ENCODE results near the gene DEPDC1B. TPM values are rescaled to one million over a fixed set of nuclear protein-coding genes. Genes with fewer than 3 reads are reported as not detected.

DEPDC1B gene
- total and polyA plus RNA-seq, 3 donors from 2014 or later: 14.5 to 23.6 (median 15.0) TPM

GRCh38 chr5:60550311-60550710, 149.7 kb downstream of the DEPDC1B start:
- H3K27me3 ChIP-seq: no peaks in the 10 kb centered on the region
- WGBS, 2 donors: 95 to 100% methylated on average over 1 of the region's 1 CpG
- TF ChIP-seq POLR2A (IDR thresholded peaks at IDR 0.05): no peak
- TF ChIP-seq, protein P1, sequence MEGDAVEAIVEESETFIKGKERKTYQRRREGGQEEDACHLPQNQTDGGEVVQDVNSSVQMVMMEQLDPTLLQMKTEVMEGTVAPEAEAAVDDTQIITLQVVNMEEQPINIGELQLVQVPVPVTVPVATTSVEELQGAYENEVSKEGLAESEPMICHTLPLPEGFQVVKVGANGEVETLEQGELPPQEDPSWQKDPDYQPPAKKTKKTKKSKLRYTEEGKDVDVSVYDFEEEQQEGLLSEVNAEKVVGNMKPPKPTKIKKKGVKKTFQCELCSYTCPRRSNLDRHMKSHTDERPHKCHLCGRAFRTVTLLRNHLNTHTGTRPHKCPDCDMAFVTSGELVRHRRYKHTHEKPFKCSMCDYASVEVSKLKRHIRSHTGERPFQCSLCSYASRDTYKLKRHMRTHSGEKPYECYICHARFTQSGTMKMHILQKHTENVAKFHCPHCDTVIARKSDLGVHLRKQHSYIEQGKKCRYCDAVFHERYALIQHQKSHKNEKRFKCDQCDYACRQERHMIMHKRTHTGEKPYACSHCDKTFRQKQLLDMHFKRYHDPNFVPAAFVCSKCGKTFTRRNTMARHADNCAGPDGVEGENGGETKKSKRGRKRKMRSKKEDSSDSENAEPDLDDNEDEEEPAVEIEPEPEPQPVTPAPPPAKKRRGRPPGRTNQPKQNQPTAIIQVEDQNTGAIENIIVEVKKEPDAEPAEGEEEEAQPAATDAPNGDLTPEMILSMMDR (IDR thresholded peaks at IDR 0.05): no peak
- no peaks in the 10 kb centered on the region for H3K36me3 ChIP-seq (ENCODE audit: low read depth, missing control alignments)
- no peaks in the 10 kb centered on the region for H3K9me3 ChIP-seq
- intact Hi-C loops (cut with DNase I; ENCODE audit: low total_unique reads): no loop called here
- no peak overlapping the region for H3K27ac ChIP-seq
- no peaks in the 10 kb centered on the region for H3K4me1 ChIP-seq
- no peak overlapping the region for H3K4me3 ChIP-seq
- no peak for DNase-seq

DNA sequence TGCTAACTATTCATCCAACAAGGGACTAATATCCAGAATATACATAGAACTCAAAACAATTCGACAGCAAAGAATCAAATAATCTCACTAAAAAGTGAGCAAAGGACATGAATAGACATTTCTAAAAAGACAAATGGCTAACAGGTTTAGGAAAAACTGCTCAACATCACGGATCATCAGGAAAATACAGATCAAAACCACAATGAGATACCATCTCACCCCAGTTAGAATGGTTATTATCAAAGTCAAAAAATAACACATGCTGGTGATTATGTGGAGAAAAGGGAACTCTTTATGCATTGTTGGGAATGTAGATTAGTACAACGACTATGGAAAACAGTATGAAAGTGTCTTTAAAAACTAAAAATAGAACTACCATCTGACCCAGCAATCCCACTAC, 150.1 kb downstream of the DEPDC1B start:
- TF ChIP-seq, protein P1 (IDR thresholded peaks at IDR 0.05): no peak
- TF ChIP-seq POLR2A (IDR thresholded peaks at IDR 0.05): no peak
- Histone ChIP-seq H3K36me3 (ENCODE audit: low read depth, missing control alignments) (no peaks in the 10 kb centered on the region), H3K9me3 (no peaks in the 10 kb centered on the region), H3K27me3 (no peaks in the 10 kb centered on the region), H3K4me3 (no peak overlapping the region), H3K4me1 (no peaks in the 10 kb centered on the region), H3K27ac (no peak overlapping the region)
- DNase-seq: no peak
- intact Hi-C loops (cut with DNase I; ENCODE audit: low total_unique reads): no loop called here
- WGBS, 2 donors: 75% methylated on average over 3 of the region's 3 CpGs

Other genes with a start within 250 kb of the DEPDC1B start
- 1 to 10 TPM; 2.4 to 5.1 TPM for gene ELOVL7, start 144.1 kb upstream of the DEPDC1B start, total RNA-seq
- gene ELOVL7, start 144.1 kb upstream of the DEPDC1B start, polyA plus RNA-seq (ENCODE audit: insufficient read depth, low read depth, low replicate concordance): 1.8 TPM
- gene ERCC8, start 244.9 kb upstream of the DEPDC1B start, total RNA-seq: 10 to 100 TPM; 16.0 to 18.5 TPM
- gene ERCC8, start 244.9 kb upstream of the DEPDC1B start, polyA plus RNA-seq (ENCODE audit: insufficient read depth, low read depth, low replicate concordance): 16.4 TPM
- 10 to 100 TPM; 18.1 to 22.3 TPM for gene NDUFAF2, start 245.0 kb upstream of the DEPDC1B start, total RNA-seq
- 30.8 TPM for gene NDUFAF2, start 245.0 kb upstream of the DEPDC1B start, polyA plus RNA-seq (ENCODE audit: insufficient read depth, low read depth, low replicate concordance)

All from testis (tissue), 3 donors.